HG03280 (cell line): ENCODE data around the gene CHCHD2.
"Not testable (repeated sequence)": the region's sequence is repeated elsewhere in the genome, so short reads cannot be mapped to it uniquely, and the experiment has no call there.

Experiments
- ATAC-seq: cut with Tn5 transposase; IDR thresholded peaks from one replicate; pipeline ENCODE4 v1.9.1; 2021; ENCODE audit warnings: mild to moderate bottlenecking, moderate library complexity; ENCODE audit not compliant: unreplicated experiment

Gene CHCHD2, protein sequence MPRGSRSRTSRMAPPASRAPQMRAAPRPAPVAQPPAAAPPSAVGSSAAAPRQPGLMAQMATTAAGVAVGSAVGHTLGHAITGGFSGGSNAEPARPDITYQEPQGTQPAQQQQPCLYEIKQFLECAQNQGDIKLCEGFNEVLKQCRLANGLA

GRCh38 chr7:56106108-56107073 lies at the start of gene CHCHD2:
CHCHD2 (minus strand) TSS chr7:56106476; CDS start chr7:56106413, 63 bp downstream.
- peak; percentile 100 for ATAC-seq

- ATAC-seq = not testable (repeated sequence)
Observed at GRCh38 chr7:56131062-56131461, 24.8 kb upstream of the CHCHD2 start.

- no peak for ATAC-seq
Observed at GRCh38 chr7:56127241-56127975, 21.1 kb upstream of the CHCHD2 start.

DNA sequence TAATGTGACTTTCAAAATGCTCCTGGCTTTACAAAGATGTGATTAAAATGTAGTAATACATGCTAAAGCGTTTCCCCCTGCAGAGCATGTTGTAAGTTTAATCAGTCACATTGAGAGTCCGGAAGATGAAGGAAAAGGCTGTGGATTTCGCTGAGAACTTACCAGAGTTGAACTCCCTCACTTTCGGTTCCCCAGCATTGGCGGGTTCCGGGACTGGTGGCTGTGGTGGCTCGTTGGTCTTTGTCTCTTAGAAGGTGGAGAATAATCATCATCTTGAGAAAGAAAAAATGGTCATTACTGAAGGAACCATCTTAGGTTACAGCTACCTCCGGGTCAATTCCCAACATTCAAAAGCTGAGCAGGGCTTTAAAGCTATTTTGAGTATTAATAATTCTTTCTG lies 19.6 kb upstream of the CHCHD2 start:
- ATAC-seq = no peak

DNA sequence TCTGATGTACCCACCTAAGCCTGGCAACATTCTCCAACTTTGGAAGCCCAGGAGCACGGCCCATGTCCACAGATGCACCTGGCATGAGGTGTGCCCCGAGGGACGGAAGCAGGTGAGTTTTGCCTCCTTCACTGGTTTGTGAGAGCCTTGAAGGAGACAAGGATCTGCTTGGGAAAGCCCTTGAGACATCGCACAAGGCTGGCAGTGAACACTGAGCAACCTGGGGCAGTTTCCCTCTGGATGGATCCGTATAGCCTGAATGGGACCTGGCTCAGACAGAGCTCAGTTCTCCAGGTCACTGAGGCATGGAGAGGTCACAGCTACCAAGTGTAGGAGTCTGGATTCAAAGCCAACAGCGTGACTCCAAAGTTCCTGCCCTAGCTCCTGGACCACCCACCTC lies 18.7 kb upstream of the CHCHD2 start:
- no peak for ATAC-seq

- ATAC-seq = no peak
Observed at GRCh38 chr7:56121440-56121839, 15.2 kb upstream of the CHCHD2 start.

DNA sequence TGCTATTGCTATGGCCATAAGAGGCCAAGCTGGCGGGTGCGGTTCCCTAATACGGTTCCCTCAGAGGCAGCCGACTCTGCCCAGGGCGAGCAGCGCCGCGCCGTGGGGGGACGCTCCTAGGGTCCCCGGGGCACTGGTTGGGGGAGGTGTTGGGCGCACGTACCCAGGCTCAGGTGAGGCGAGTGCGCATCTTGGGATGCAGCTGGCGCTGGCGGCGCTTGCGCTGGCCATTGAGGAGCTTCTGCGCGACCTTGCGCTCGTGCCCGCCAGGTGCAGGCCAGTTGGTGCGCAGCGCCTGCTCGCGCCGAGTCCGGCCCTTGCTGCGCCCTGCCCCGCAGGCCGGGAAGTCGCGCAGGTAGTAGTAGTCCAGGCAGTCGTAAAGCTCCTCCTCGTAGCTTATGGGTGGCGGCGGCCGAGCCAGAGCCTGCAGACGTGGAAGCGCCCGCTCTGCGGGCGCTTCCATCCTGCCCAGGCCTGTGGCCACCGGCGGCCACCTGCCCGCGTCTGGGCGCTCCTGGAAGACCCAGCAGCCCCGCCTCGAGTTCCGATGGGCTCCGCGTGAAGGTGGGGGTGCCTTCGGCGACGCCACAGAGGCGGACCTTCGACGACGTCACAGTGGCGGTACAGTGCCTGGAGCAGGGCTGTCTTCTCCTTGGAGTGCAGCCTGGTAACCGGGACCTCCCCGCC lies 9.7 kb upstream of the CHCHD2 start, which contains the start of gene NUPR2:
Gene NUPR2, minus strand, starts transcription at position 566 of the 687 bp plus-strand sequence. Its CDS starts 103 bp downstream, at position 463.
- ATAC-seq = no peak

- ATAC-seq = not testable (repeated sequence)
Observed at GRCh38 chr7:56112244-56112643, 6.0 kb upstream of the CHCHD2 start.

- no peak for ATAC-seq
Observed at GRCh38 chr7:56110611-56111010, 4.3 kb upstream of the CHCHD2 start.

DNA sequence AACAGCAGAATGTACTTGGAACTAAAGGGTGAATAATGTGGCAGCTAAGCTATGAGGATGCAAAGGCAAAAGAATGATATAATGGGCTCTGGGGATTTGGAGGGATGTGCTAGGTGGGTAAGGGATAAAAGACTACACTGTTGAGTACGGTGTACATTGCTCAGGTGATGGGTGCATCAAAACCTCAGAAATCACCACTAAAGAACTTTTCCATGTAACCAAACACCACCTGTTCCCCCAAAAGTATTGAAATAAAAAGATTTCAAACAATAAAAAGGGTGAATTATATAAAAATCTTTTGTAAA lies 1.6 kb upstream of the CHCHD2 start:
- no peak for ATAC-seq

DNA sequence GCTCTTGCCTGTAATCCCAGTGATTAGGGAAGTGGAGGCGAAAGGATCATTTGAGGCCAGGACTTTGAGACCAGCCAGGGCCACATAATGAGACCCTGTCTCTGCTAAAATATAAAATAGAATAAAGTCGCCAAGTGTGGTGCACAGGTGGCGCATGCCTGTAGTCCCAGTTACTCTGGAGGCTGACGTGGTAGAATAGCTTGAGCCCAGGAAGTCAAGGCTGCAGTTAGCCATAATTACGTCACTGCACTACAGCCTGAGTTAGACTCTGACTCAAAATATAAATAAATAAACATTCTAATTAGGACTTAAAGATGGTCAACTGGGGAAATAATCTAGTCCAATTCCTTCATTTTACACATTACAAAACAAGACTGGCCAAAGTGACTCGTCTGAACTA lies 768 bp downstream of the CHCHD2 start:
- no peak for ATAC-seq

DNA sequence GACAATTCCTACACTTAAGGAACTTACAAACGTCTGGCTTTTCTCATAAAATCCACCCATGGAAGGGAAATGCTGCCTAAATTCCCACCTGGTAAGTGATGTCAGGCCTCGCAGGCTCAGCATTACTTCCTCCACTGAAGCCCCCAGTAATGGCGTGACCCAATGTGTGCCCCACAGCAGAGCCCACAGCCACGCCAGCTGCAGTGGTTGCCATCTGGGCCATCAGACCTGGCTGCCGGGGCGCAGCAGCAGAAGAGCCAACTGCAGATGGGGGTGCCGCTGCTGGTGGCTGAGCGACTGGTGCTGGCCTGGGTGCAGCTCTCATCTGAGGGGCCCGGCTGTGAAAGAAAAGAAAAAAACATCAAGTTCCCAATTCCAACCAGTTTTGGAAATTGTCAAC lies 2.1 kb downstream of the CHCHD2 start:
- not testable (repeated sequence) for ATAC-seq

DNA sequence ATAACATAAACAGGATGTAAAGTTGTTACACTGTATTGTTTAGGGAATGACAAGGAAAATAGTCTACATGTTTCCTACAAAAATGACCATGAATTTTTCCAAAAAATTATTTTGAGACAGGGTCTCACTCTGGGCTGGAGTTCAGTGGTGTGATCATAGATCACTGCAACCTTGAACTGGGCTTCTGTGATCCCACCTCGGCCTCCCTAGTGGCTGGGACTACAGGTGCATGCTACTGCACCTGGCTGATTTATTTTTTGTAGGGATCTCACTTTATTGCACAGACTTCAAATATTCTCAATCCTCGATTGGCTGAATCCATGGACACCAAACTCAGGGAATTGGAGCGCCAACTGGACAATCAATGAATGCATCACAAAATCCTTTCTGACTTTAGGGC lies 6.6 kb downstream of the CHCHD2 start:
- no peak for ATAC-seq

GRCh38 chr7:56098187-56099008 lies 7.9 kb downstream of the CHCHD2 start:
- ATAC-seq = not testable (repeated sequence)

DNA sequence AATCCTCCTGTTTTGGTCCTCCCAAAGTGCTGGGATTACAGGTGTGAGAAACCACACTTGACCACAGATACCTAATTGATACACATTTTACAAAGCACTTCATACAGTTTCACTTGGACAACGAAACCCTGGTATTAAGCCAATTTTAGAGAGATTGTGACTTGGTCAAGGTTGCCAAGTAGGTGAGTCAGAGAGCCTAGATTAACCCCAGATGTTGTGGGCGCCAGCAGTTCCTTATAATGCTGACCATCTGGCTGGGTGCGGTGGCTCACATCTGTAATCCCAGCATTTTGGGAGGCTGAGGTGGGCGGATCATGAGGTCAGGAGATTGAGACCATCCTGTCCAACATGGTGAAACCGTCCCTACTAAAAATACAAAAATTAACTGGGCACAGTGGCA lies 8.6 kb downstream of the CHCHD2 start:
- ATAC-seq = no peak

DNA sequence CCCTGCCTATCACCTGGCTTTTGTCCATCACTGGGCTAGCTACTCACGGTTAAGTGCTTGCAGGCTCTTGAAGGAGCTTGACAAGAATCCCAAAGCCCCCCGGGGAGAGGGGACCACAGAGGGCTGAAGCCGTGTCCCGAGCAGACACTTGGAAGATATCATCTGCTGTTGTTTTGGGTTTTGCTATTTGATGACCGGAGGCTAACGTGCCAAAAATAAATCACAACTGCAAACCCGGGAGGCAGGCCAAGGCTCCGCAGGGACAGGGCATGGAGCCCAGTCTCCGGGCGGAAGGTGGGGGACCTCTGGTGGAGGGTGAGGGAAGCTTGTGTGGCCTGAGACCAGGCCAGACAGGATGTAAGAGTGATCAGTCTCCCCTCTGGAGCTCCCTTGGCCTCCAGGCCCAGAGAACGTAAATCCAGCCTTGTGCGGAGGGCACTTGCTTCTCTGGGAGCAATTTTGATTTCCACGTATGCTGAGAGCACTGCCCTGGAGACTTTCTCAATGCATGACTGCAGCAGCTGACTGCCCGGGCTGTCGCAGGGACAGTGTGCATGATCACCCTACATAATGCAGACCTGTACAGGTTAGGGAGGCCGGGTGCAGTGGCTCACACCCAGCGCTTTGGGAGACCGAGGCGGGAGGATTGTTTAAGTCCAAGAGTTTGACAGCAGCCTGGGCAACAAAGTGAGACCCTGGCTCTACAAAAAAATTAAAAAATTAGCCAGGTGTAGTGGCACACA lies 13.3 kb downstream of the CHCHD2 start, which contains the start of gene PHKG1:
Gene PHKG1, minus strand, starts transcription at position 164 of the 743 bp plus-strand sequence. CDS start 4,011 bp downstream, outside the sequence.
- no peak for ATAC-seq

DNA sequence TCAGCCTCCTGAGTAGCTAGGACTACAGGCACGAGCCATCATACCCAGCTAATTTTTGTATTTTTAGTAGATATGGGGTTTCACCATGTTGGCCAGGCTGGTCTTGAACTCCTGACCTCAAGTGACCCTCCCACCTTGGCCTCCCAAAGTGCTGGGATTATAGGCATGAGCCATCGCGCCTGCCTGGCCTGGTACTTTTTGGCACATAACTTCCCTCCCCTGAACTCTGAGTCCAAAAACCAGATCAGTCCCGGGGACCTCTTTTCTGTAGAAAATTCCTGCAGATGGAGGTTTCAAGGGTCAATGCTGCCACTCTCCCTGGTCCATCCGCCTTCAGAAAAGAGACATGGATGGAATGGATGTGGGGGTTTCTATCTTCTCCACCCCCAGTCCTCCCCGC lies 13.9 kb downstream of the CHCHD2 start:
- ATAC-seq = not testable (repeated sequence)

DNA sequence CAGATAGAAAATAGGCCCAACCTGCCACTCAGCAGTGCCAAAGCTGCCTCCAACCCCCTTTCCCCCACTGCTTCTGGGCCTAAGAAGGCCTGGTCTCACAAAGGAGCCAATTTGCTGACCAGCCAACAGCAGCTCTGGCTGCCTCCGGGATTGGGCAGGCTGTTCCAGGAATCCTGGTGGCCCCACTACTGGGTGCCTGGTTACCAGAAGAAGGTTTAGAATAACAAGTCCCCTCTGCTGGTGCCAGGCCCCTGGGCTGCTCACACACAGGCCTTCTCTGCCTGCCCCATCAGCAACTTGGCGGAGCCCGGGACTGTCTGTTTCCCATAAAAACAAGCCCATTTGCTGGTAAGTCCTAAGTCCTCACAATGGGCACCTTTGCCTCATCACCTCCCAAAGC lies 14.7 kb downstream of the CHCHD2 start:
- ATAC-seq = no peak

GRCh38 chr7:56087445-56087844 lies 18.8 kb downstream of the CHCHD2 start:
- no peak for ATAC-seq
